Epidermal melanocyte (primary cell): ENCODE measurements around the gene C14orf93.

Source experiments
- DNase-seq: peaks from one replicate; pipeline ENCODE4 v3.0.0; 2011; ENCODE audit warnings: low spot score; ENCODE audit not compliant: insufficient read length

The C14orf93 gene

GRCh38 chr14:23045419-23046357 lies 35.7 kb upstream of the C14orf93 start:
- no peak for DNase-seq

DNA sequence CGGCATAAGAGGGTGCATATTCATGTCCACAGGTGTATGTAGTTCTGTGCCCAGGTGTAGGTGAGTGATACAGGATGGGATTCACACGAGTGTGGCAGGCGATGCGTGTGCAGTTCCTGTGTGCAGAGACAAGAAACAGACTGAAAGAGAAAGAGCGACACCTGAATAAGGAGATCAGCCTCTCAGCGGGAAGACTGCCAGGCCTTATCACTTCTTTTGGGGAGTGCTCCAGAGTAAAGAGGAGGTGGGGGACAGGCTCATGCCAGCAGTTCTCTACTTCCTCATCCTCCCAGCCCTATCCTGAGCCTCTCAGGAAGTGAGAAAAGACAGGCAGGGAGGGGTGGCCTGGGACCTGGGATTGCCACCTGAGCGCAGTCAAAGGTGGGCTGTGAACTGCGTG lies 34.9 kb upstream of the C14orf93 start:
- no peak for DNase-seq

DNA sequence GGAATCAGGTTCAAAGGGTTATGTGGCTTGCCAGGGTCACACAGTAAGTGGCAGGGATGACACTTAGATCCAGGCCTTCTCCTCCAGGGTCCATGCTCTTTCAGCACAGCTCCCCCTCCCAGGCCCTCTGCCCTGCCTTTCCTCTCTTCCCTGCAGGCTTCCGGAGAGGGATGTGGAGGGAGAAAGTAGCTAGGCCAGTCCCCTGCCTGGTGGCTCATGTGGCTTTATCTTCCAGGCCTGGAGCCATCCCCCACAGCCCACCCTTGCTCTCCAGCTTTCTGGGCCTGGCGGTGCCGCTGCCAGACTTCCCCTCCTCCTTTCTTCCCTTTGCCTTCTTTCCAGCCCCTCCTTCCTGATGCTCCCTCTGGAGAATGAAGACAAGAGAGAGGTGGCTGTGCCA lies 33.8 kb upstream of the C14orf93 start:
- no peak for DNase-seq

- no peak for DNase-seq
These were observed 33.2 kb upstream of the C14orf93 start for GRCh38 chr14:23043145-23043544.

DNA sequence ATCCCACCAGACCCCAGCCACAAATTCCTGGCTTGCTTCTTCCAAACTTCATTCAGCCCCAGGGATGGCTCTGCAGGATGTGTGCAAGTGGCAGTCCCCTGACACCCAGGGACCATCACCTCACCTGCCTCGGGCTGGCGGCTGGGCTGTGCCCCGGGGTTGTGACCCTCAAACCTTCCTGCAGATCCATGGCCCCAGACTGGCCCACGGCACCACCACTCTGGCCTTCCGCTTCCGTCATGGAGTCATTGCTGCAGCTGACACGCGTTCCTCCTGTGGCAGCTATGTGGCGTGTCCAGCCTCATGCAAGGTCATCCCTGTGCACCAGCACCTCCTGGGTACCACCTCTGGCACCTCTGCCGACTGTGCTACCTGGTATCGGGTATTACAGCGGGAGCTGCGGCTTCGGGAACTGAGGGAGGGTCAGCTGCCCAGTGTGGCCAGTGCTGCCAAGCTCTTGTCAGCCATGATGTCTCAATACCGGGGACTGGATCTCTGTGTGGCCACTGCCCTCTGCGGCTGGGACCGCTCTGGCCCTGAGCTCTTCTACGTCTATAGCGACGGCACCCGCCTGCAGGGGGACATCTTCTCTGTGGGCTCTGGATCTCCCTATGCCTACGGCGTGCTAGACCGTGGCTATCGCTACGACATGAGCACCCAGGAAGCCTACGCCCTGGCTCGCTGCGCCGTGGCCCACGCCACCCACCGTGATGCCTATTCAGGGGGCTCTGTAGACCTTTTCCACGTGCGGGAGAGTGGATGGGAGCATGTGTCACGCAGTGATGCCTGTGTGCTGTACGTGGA lies 32.4 kb upstream of the C14orf93 start, which contains the start of gene PSMB11:
Gene PSMB11, plus strand, starts transcription at position 51 of the 804 bp plus-strand sequence. Its CDS starts 14 bp downstream, at position 65.
- no peak for DNase-seq

DNA sequence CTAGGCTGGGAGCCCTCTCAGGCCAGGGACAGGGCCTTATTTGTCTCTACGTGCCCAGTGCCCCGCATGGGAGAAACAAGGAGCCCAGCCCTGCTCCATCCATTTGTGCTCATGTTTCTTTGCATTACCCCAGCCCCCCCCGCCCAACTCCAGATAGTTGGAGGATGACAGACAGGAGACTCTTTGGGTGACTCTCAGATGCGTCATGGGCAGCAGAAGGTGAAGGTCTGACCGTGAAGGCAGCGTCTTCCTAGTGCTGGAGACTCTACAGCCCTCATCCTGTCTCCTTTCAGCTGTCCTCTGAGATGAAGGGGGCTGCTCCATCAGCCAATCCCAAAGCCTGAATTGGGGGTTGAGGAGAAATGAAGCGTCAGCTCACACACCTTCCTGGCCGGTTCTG lies 31.8 kb upstream of the C14orf93 start:
- no peak for DNase-seq

DNA sequence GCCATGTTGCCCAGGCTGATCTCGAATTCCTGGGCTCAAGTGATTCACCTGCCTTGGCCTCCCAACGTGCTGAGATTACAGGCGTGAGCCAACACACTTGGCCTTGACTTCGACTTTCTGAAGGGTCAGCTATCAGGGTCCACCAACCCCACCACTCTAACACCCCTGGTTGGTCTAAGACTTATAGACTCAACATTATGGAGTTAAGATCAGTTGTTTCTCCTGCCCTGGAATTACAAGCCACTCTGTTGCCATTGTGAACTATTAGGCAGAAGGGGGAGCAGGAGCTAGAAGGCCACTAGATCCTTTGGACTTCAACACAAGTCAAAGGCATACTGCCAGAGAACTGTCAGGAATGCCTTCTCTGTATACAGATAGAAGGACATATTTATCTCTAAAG lies 30.2 kb upstream of the C14orf93 start:
- DNase-seq: no peak

- DNase-seq: no peak
These were observed 25.6 kb upstream of the C14orf93 start for GRCh38 chr14:23035303-23036144.

- DNase-seq: peak; percentile 96
These were observed 24.8 kb upstream of the C14orf93 start, which contains the start of gene PSMB5 for GRCh38 chr14:23034498-23035302. PSMB5 (minus strand) TSS chr14:23034900; CDS start chr14:23034881, 19 bp downstream.

- DNase-seq: no peak
These were observed 24.0 kb upstream of the C14orf93 start for GRCh38 chr14:23033801-23034497.

DNA sequence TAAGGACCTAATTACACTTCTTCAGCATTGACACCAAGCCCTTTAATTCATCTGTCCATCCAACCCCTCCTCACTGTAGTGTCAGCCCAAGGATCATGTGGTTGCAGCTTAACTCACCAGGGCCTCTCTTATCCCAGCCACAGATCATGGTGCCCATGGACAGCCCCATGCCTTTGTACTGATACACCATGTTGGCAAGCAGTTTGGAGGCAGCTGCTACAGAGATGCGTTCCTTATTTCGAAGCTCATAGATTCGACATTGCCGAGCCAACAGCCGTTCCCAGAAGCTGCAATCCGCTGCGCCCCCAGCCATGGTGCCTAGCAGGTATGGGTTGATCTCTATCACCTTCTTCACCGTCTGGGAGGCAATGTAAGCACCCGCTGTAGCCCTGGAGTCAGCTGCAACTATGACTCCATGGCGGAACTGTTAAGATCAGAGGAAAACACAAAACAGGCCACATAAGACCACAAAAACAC lies 23.3 kb upstream of the C14orf93 start:
- DNase-seq: no peak

- no peak for DNase-seq
These were observed 21.0 kb upstream of the C14orf93 start for GRCh38 chr14:23030936-23031335.

- no peak for DNase-seq
These were observed 18.9 kb upstream of the C14orf93 start for GRCh38 chr14:23028799-23029198.

DNA sequence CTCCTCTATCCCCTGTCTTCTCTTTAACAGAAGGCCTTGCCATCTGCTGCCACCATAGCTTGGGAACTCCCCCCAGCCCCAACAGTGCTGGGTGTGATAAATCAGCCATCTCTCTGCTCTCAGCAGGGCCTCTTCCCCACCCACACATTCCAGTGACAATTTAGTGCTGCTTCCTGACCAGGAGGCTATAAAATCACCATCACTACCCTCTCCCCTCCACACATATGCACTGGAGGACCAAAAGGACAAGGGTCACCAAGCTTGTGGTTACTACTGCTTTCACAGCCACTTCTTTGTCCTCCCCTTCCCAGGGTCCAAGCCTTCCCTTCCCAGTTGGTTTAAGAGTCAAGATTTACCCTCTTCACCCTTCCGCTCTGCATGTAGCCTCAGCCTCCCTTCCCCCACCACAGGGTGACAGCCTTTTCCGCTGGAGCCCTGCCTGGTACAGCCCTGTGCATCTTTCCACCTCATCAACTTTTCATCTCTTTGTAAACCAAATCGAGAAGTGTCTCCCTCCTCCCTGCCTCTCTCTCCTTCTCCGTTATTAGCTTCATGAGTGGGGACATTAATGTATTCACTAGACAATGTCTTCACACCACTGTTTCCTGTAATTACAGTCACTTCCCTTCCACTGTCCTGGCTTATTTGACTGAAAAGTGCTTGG lies 15.3 kb upstream of the C14orf93 start:
- no peak for DNase-seq

- no peak for DNase-seq
These were observed 14.7 kb upstream of the C14orf93 start for GRCh38 chr14:23024612-23025075.

GRCh38 chr14:23023795-23024152 lies 13.8 kb upstream of the C14orf93 start:
- no peak for DNase-seq

DNA sequence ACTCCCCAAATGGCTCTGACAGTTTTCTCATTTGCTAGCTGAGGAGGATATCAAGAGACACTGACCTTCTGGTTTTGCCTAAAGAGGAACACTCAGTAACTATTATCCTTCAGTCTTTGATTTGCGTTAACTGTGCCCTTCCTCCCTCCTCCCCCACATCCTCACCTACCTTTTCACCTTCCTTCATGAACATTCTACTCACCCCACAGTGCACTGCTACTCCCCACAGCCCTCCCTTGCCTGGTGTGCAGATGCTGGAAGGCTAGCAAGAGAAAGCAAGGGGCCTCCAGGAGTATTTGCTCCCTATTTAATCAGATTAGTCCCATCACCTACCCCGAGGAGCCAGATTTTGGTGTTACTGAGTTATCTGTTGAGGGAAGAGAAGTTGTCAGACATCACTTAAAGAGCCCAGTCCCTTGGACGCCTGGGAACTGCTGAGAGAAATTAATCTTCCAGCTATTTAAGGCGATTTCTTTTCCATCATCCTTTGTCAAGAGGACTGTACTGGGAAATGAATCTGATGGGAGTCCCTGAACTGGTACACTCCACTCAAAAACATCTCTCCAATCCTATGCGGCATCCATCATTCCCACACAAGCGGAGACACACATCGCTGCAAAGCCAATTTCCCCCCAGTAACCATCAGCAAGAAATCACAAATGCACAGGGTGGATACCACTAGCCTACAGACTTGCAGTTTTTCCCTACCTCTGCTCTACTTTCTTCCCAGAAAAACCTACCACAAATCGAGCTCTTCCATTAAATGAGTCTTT lies 13.3 kb upstream of the C14orf93 start:
- DNase-seq: no peak

DNA sequence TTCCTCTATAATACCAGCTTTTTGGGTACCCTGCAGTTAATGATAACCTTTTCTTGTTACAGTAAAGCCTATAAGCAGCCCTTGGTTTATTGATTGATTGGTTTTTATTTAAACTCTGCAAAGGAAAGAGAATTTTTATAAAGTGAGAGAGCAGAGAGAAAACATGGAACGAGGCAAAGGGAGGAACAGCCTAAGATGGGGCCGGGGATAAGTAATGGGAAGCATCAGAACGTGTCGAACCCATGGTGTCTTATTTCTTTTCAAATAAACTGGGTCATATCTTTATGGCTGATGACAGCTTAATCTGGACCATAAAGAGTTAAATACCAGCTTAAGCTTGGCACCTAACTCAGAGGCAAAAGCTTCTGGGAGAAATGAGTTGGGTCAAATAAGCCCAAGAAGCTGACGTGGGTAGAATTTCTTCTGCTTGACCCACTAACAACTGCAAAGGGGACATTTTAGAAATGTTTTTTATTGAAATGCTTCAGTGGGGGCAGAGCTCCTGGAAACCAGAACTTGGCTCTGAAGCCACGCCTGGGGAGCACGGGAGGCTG lies 12.0 kb upstream of the C14orf93 start:
- DNase-seq: no peak
